ENCODE data around the gene ADAMTS12. TPM values are rescaled to one million over a fixed set of nuclear protein-coding genes. Genes with fewer than 3 reads are reported as not detected.

ADAMTS12 gene
- total RNA-seq, 1 experiment from 2014 or later = 31.7 TPM

DNA sequence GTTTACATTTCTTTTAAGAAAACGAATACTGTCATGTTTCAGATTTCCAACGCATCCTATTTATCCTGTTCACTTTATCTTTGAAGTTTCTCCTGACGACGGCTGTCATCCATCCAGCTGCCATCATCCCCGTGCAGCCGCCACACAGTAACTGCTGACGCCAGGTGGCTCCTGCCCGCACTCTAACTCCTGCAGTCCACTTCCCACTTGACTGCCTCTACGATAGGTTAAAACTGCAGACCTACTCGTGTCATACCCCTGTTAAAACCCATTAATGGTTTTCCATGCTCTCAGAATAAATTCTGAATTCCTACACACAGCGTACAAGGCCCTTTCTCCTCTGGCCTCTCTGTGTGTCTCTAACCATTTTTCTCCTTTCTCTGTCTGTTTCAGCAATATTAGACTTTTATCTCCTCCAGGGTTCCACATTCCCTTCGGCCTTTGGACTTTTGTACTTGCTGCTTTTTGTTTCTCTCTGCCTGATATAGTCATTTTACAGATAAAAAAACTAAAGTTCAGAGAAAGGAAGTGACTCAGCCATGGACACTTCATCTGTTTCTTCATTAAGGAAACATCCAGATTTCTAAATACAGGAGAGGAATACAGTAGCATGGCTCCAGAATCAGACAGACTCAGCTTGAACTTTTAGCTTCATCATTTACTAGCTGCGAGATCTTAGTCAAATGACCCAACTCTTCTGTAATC, 84.9 kb downstream of the ADAMTS12 start:
- DNase-seq (ENCODE audit: low read depth) = peak; percentile 80

DNA sequence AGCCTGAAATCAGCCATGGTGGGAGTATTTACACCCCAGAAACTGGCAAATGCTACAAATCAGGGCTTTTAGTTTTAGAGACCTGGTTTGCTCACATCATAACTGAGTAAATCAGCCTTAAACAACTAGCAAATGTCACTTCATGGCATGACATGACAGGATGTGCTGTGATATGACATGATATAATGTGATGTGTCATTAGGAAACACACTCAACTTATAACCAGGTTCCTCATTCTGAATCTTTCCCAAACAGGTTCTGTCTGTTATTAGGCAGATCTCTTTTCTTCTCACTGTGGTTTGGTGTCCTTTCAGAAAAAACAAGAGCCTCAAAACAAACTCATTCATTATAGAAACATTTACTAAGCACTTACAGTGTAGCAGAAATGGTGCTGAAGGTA, 90.5 kb downstream of the ADAMTS12 start:
- no peak for DNase-seq (ENCODE audit: low read depth)

DNA sequence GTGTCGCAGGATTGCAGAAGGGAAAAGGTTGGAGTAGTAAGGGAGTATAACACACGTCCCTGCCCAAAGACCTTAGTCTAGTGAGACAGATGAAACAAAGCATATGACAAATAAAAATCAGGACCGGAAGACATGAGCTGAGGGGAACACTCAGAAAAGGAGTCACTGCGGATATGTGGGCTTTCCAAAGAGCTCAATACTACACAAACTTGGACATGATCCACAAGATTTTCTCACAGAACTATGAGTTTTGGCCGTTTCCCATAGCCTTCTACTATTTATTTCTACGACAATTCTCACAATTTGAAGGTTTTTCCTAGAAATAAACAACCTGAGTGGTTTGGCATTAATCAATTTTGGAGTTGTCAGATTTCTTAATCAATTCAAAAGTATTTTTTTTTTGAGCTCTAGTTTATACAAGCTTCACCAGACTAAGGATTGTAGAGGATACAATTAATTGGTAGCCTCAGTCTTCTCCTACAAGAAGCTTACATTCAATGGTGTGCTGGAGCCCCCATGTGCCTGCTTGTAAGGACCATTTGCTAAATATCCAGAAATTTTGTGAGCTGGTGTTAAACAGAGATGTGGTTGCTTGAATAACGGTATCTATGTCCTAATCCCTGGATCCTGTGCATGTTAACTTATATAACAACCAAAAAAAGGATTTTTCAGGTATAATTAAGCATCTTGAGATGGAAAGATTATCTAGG, 91.4 kb downstream of the ADAMTS12 start:
- DNase-seq (ENCODE audit: low read depth) = peak; percentile 28

DNA sequence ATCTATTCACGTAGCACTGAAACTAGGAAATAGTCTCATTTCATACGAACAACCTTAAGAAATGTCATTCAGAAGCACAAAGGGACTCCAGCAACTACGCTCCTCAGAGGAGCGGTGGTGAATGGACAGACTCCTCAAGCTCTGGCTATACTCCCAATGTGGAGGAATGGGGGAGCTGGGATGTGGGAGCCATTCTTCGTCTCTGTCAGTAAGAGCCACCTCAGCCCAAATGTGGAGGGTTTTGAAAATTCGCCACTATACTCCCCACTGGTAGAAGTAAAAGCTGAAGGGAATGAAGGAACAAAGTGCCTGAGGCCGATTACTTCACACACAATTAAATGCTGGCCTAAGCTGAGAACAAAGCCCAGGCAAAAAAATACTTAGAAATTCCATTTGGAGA, 96.3 kb downstream of the ADAMTS12 start:
- peak; percentile 65 for DNase-seq (ENCODE audit: low read depth)

DNA sequence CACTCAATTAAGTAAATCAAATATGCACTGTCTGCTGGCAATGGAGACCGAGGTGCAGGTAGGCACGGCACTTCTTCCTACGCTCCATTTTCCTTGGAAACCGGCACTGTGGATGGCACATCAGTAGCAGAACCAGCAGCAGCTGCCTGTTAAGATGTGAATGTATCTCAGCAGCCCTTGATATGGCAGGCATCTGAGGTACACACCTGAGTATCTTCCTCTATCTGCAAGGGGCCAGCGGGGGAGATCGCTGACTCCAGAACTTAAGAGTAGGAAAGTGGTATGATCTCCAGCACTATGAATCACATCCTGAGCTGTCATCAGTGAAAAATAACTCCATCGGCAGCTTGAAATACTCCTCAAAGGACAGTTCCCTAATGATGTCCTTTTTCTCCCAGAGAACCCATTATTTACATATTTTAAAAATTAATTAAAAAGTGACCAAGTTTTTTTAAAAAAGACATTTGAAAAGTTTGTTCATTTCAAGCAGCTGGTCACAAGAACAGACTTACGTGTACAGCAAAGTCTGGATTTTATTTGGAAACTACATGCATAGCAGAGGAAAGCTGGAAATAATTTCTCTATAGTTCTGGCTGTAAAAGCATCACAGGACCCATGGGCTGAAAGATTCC, 97.1 kb downstream of the ADAMTS12 start:
- DNase-seq (ENCODE audit: low read depth) = peak; percentile 76

DNA sequence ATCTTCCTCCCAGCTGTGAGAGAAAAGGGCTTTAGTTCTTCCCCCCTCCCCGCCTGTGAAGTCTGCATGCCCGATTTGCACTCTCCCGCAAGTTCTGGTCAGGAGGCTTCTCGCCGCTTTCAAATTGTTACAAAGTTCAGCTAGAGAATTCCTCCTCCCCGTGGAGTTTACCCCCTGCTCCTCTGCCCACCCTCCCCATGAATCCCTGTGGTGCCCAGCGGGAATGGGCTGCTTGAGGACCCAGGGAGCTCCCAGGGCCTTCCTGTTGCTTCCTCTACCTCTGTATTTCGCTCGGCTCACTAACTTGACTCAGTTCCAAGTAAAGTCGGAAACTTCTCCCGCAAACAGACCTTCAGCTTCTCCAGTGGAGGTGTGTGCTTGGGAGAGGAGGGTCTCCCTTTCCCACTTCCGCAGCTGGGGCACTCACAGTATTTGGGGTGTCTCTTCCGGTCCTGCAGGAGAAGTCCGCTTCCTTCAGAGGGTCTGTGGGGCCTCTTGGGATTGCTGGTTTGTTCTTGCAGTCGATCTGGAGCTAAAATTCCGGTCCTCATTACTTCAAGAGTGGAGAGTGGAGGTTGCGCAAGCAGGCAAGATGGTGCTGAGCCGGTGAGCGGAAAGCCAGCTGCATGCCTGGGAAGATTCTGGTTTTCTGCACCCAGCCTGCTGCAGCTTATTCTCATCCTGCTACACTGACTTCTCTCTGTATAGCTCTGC, 97.8 kb downstream of the ADAMTS12 start:
- peak; percentile 61 for DNase-seq (ENCODE audit: low read depth)

DNA sequence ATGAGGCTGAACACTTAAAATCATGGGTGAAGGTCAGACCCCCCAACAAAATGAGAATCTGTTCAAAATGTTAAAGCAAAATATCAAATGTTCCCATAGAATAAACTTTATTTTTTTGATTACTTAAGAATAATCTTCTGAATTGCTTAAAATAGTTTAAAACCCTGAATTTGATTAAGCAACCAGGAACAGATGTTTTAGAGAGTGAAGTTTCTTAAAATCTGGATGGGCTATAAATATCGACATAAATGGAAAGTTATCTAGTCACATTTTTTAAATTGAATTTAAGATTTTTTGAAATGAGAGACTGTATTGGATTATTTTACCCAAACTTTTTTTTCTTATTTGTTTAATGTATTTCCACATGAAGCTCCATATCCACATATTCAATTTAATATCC, 98.5 kb downstream of the ADAMTS12 start:
- no peak for DNase-seq (ENCODE audit: low read depth)

DNA sequence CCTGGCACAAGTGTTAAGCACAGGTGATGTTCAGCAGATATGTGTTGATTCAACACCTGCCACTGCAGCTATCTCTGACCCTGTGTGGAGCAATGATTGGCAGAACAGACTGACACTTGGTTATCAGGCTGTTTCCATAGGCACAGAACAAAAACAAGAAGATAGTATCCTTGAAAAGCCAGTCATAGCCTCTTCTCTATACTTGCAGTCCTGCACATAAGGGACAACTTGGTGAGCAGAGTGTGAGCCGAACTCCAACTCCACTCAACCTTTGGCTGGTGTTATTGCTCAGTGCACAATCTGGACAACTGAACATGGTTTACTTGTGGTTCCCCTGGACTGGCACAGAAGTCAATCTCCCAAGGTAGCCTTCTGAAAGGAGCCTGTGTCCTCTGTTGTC, 99.2 kb downstream of the ADAMTS12 start:
- DNase-seq (ENCODE audit: low read depth) = no peak

DNA sequence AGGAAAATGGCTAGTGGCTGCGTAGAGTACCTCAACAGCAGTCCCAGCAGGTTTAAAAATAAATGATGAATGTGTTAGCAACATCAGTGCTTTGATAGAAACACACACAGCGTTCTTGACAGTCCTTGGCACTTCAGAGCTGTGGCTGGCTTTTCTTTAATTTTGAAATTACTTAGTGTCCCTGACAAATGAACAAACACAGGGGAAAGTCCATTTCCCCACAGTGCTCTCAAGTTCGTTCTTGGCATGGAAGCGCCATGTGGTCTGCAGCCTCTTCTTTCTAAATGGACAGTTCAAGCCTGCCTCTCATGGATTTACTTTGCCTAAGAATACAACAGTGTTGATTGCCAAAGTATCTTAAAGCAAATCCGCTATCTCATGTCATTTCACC, 102.2 kb downstream of the ADAMTS12 start:
- DNase-seq (ENCODE audit: low read depth) = peak; percentile 36

DNA sequence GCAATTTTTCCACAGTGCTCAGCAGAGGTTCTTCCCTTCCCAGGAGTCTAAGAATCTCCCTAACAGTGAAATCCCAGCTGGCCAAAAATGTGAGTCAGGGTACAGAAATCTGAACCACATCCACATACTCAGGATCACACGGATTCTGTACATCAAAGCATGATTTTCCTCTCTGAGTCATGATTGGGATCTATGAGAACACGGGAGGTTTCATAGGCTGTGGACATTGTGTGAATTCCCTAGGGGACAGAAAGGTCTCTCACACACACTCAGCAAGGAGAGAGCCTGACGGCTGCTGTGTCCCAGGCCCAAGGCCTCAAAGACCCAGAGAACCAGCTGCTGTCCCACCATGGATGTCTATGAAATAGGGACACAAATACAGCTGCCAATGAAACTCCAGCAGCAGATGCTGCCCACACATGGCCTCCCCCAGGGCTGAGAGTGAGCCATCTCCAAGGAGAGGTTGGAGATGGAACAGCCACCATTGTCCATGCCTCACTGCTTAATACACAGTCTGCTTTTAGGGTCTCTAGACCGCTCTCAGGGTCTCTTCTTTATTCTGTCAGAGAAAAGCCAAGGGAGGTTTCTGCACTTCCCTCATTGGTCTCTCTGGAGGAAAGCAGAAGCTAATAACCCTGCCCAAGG, 102.7 kb downstream of the ADAMTS12 start:
- DNase-seq (ENCODE audit: low read depth) = peak; percentile 99

DNA sequence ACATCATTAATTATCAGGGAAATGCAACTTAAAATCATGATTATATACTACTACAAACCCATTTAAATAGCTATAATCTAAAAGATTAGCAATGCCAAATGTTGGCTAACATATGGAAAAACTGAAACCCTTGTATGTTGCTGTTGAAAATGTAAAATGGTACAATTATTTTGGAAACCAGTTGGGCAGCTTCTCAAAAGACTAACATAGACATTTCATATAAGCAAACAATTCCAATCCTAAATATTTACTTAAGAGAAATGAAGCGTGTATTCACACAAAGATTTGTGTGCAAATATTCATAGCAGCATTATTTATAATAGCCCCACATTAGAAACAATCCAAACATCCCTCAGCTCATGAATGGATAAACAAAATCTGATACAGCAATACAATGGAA, 106.2 kb downstream of the ADAMTS12 start:
- DNase-seq (ENCODE audit: low read depth) = no peak

DNA sequence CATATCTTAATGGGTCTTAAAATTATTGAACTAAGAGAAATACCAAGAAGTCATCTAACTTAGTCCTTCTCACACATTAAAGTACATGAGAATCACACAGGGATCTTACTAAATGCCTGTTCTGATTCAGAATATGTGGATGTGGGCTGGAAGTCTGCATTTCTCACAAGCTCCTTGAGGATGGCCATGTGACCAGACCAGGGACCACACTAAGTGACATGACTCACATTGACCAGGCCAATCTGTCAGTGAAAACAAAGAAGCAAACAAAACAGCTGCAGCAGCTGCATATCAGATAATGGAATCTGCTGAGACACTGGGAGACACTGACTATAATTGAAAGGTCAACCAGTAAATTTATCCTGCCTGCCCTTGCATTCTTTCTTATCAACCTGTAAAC, 110.5 kb downstream of the ADAMTS12 start:
- peak; percentile 95 for DNase-seq (ENCODE audit: low read depth)

DNA sequence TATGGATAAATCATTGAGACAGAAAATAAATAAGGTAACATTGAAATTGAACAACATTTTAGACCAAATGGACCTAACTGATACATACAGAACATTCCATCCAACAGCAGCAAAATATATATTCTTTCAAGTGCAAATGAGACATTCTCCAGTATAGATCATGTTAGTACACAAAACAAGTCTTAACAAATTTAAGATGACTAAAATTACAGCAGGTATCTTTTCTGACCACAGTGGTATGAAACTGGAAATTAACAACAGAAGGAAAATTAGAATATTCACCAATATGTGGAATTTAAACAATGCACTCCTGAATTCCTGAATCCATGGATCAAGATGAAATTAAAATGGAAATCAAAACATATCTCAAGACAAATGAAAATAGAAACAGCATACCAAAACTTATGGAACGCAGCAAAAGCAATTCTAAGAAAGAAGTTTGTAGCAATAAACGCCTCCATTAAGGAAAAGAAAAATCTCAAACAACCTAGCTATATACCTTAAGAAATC, 115.6 kb downstream of the ADAMTS12 start:
- DNase-seq (ENCODE audit: low read depth) = no peak

DNA sequence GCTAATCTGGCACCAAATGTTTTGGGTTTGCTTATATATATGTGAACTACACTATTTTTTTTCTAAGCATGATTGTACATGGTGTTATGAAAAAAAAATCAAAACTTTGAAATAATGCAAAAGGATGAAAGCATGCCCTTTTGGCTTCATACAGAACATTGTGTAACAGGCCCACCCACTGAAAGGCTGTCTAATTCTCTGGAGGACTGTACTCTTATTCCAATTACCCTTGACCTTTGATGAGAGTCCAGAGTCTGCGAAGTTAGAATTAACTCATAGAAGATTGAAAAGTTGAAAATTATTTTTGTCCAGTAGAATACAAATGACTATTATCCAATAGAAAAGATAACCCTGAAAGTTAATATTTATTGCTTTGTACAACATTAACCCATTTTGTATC, 117.4 kb downstream of the ADAMTS12 start:
- DNase-seq (ENCODE audit: low read depth) = no peak

DNA sequence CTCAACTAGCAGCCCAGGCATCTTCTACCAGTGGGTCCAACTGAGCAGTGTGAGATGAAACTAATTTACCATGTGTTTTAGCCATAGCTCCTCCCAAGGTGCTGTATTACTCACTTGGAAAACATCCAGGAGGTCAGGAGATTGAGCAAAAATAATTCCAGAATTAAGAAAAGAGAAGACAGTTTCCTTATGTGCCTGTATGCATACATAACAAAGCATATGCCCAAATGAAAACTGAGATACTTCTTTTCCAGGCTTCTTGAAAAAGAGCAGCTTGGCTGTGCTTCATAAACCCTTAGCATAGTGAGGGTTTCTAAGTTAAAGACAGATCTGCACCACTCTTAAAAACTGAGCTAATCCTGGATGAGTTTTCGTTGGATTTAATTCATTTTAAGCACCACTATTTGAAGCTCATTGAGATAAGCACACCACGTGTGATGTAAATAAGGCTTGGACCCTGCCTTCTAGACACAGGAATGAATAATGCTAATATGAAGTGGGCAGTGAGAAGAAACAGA, 119.4 kb downstream of the ADAMTS12 start:
- peak; percentile 80 for DNase-seq (ENCODE audit: low read depth)

DNA sequence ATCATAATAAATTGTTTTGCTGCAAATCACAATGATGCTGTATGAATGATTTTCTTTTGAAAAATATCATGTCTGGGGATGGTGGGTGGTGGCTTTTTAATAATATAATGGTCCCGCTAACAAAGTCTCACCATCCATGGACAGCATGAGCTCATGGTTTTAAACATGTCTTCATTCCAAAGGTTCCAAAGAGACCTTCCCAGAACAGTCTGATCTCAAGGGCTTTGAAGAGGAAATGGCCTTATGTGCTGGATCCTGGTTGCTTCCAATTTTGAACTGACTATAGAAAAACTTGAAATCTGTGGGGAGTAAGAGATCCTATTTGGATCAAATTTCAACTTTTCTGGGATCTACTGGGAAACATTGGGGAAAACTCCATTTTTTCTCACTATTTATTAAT, 121.8 kb downstream of the ADAMTS12 start:
- no peak for DNase-seq (ENCODE audit: low read depth)

DNA sequence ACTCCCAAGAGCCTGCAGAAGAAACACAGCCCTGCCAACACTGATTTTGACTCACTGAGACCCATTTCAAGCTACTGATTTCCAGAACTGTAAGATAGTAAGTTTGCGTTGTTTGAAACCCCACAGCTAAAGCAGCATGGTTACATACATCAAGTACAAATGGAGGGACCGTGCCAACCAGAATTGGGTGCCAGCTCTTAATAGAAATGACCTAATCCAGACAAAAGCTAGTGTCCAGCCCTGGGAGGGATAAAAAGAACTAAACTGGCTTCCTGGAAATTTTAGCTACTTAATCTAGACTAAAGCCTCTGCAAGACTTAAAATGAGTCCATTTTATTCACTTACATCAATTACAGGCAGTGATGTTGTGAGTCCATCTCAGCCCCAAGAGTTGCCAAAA, 122.6 kb downstream of the ADAMTS12 start:
- no peak for DNase-seq (ENCODE audit: low read depth)

DNA sequence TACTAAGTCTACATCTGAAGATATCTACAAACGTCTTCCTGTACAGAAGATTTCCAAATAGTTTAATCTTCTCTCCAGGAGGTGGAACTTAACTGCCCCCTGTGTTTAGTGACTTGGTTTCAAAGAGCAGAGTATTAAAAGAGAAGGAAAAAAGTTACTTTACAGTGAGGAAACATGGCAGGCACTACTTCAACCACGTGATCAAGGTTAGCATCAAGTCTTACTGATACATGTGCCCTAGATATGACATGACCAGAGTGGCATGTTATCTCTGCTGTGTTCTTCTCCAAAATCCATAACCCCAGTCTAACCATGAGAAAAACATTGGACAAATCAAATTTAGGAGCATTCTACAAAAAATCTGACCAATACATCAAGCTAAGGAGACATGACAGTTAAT, 125.8 kb downstream of the ADAMTS12 start:
- no peak for DNase-seq (ENCODE audit: low read depth)

DNA sequence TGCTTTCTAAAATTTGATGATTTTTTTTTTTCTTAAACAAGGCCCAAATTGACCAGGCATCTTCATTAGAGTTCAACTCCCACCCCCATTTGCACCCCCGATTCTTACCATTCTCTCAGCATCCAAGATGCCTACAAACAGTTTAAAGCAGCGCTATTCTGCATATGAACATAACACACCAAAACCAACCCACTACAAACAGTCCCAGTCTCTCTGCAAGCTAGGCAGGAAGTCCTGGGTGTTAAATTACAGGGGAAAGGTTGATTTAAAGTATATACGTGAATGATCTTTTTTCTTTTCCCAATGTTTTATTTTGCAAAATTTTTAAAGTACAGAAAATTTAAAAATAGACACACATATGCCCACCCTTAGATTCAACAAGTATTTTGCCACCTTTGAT, 127.0 kb downstream of the ADAMTS12 start:
- no peak for DNase-seq (ENCODE audit: low read depth)

DNA sequence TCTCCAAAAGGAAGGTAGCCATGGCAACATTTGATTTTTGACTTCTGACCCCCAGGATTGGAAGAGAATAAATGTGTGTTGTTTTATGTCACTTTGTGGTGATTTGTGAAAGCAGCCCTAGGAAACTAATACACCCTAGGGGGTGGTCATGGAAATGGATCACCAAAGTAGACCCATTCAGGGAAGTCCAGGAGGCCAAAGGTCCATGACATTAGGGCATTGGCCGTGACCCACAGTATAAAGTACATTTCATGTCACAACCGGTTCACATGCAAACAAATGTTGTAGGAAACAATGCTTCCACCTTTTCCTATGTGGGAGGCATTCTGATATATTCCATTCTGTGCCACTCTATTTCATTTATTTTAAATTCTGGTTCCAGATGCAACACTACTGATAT, 128.4 kb downstream of the ADAMTS12 start:
- DNase-seq (ENCODE audit: low read depth) = no peak

DNA sequence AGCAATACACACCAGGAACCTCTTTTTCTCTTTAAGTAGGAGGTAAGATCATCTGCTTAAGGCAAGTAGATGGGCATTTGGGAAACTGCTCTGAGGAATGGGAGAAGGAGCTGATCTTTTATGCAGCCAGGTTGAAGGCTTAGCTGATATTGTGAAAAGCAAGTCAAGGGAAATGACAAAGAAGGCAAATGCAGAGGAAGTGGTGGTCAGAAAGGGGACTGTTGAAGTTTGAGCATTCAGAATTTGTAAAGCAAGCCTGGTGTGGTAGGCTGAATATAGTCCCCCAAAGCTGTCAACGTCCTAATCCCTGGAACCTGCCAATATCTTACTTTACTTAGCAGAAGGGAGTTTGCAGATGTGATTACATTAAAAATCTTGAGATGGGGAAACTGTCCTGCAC, 128.9 kb downstream of the ADAMTS12 start:
- DNase-seq (ENCODE audit: low read depth) = no peak

DNA sequence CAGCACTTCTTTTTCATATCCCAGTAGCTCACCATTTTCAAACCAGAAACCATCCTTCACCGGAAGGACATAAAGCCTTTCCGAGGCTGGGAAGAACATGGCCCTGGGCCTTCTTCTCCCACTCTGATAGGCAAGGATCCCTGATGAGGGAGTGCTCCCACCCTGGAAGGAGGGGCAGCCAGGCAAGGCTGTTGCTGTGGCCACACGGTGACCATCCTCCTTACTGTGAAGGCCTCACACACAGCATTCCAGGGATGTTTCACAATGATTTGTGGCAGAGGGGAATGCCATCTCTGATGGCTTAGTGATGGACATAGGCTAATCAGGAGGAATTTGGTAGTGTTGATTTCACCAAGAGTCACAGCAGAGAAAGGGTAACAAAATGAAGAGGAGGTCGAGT, 130.7 kb downstream of the ADAMTS12 start:
- DNase-seq (ENCODE audit: low read depth) = peak; percentile 77

Measured in RPMI7951 (cell line).